ENCODE measurements around the gene CMSS1.
A peak's percentile ranks its signal among the peaks of the same experiment; 100 is the strongest.

Gene CMSS1

GRCh38 chr3:99825004-99825640 is 7.5 kb downstream of the CMSS1 start:
- H4K20me1 ChIP-seq (ENCODE audit: insufficient read depth, low read length, poor library complexity, severe bottlenecking): no peaks in the 10 kb centered on the region
- no peak overlapping the region for H2AFZ ChIP-seq (ENCODE audit: low read length)
- 0 out of 2 replicates have a peak, but pooled peaks cover 4% of the 10 kb centered on the region for H3K79me2 ChIP-seq (ENCODE audit: insufficient read depth, low read length)
- TF ChIP-seq EZH2phosphoT487 (IDR thresholded peaks at IDR 0.05; ENCODE audit: borderline replicate concordance): no peak
- TF ChIP-seq, protein P1, sequence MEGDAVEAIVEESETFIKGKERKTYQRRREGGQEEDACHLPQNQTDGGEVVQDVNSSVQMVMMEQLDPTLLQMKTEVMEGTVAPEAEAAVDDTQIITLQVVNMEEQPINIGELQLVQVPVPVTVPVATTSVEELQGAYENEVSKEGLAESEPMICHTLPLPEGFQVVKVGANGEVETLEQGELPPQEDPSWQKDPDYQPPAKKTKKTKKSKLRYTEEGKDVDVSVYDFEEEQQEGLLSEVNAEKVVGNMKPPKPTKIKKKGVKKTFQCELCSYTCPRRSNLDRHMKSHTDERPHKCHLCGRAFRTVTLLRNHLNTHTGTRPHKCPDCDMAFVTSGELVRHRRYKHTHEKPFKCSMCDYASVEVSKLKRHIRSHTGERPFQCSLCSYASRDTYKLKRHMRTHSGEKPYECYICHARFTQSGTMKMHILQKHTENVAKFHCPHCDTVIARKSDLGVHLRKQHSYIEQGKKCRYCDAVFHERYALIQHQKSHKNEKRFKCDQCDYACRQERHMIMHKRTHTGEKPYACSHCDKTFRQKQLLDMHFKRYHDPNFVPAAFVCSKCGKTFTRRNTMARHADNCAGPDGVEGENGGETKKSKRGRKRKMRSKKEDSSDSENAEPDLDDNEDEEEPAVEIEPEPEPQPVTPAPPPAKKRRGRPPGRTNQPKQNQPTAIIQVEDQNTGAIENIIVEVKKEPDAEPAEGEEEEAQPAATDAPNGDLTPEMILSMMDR (conservative IDR thresholded peaks at IDR 0.05; ENCODE audit: low read length): no peak
- H3K4me3 ChIP-seq (ENCODE audit: low read length, poor library complexity, severe bottlenecking): no peak overlapping the region
- no peaks in the 10 kb centered on the region for H3K9me2 ChIP-seq (replicated peaks; ENCODE audit: low read depth, low read length)
- H3K27me3 ChIP-seq (ENCODE audit: insufficient read depth, low read length, poor library complexity, severe bottlenecking): no peaks in the 10 kb centered on the region
- no peaks in the 10 kb centered on the region for H3K36me3 ChIP-seq (ENCODE audit: insufficient read depth, low read length)
- peak overlapping the region; percentile 19 for H3K4me2 ChIP-seq (ENCODE audit: low read depth, low read length, poor library complexity, severe bottlenecking)
- no peaks in the 10 kb centered on the region for H3F3A ChIP-seq (ENCODE audit: low read depth)
- no peaks in the 10 kb centered on the region for H3K9me3 ChIP-seq (ENCODE audit: insufficient read depth, low read depth, low read length)
- peaks cover 9% of the 10 kb centered on the region for H3K4me1 ChIP-seq (ENCODE audit: insufficient read depth, low read length, poor library complexity, severe bottlenecking)
- no peak overlapping the region for H3K9ac ChIP-seq (ENCODE audit: low read depth, low read length, poor library complexity, severe bottlenecking)

DNA sequence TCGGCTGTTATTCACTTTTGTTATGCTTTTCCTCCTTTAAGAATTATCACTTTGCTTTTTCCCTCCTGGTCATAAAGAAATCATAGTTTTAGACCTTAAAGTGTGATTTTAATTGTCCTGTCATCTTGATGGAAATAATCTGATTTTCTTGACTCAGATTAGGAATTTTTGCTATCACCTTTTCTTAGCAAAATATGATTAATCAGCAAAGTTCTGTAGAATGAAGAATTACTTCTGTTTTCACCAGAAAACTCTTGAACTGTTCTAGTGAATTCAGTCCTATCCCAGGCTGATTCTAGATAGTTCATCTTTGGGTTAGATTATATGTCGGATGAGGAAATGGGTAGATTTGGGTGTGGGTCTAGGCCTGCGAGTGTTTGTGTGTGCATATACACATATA is 12.2 kb downstream of the CMSS1 start:
- TF ChIP-seq, protein P1 (conservative IDR thresholded peaks at IDR 0.05; ENCODE audit: low read length): no peak
- no peak for TF ChIP-seq EZH2phosphoT487 (IDR thresholded peaks at IDR 0.05; ENCODE audit: borderline replicate concordance)
- Histone ChIP-seq H3K27me3 (ENCODE audit: insufficient read depth, low read length, poor library complexity, severe bottlenecking) (no peaks in the 10 kb centered on the region), H3K9me3 (ENCODE audit: insufficient read depth, low read depth, low read length) (no peaks in the 10 kb centered on the region), H3K4me2 (ENCODE audit: low read depth, low read length, poor library complexity, severe bottlenecking) (no peak overlapping the region), H3K9ac (ENCODE audit: low read depth, low read length, poor library complexity, severe bottlenecking) (no peak overlapping the region), H3K9me2 (replicated peaks; ENCODE audit: low read depth, low read length) (no peaks in the 10 kb centered on the region), H4K20me1 (ENCODE audit: insufficient read depth, low read length, poor library complexity, severe bottlenecking) (no peaks in the 10 kb centered on the region), H3K4me1 (ENCODE audit: insufficient read depth, low read length, poor library complexity, severe bottlenecking) (peaks cover 6% of the 10 kb centered on the region), H3K4me3 (ENCODE audit: low read length, poor library complexity, severe bottlenecking) (no peak overlapping the region), H3K36me3 (ENCODE audit: insufficient read depth, low read length) (no peaks in the 10 kb centered on the region), H2AFZ (ENCODE audit: low read length) (no peak overlapping the region), H3K79me2 (ENCODE audit: insufficient read depth, low read length) (0 out of 2 replicates have a peak, but pooled peaks cover 1% of the 10 kb centered on the region), H3F3A (ENCODE audit: low read depth) (no peaks in the 10 kb centered on the region)

DNA sequence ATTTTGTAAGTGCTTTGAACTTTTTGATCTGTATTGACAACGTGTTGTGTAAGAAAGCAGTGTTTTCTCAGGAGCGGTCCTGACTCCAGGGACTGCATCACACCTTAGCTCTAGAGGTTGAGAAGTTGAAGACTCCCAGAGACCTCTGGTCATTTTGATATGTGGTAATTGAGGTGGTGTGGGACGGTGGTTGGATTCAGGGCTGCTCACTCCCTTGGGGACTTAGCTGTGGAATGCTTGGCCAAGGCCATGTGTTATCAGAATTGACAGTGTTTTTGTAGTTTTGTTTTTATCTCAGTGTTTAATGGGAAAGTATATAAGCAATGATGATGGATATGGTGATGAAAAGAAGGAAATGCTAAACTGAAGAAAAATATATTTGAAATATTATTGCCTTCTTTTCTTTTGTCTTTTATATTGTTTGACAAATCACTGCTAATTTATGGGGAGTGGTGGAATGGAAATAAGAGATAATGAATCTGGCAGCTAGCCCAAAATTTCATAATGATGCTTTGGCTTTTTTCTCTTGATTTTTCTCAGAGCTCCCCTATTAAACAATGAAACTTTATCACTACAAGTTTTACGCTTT is 16.0 kb downstream of the CMSS1 start:
- H3F3A ChIP-seq (ENCODE audit: low read depth): no peaks in the 10 kb centered on the region
- no peak for TF ChIP-seq EZH2phosphoT487 (IDR thresholded peaks at IDR 0.05; ENCODE audit: borderline replicate concordance)
- TF ChIP-seq, protein P1 (conservative IDR thresholded peaks at IDR 0.05; ENCODE audit: low read length): no peak
- no peak overlapping the region for H3K9ac ChIP-seq (ENCODE audit: low read depth, low read length, poor library complexity, severe bottlenecking)
- no peaks in the 10 kb centered on the region; the same call in 1 of the 2 replicates for H3K79me2 ChIP-seq (ENCODE audit: insufficient read depth, low read length)
- H3K4me2 ChIP-seq (ENCODE audit: low read depth, low read length, poor library complexity, severe bottlenecking): no peak overlapping the region
- H3K27me3 ChIP-seq (ENCODE audit: insufficient read depth, low read length, poor library complexity, severe bottlenecking): no peaks in the 10 kb centered on the region
- H2AFZ ChIP-seq (ENCODE audit: low read length): no peak overlapping the region
- no peaks in the 10 kb centered on the region for H3K36me3 ChIP-seq (ENCODE audit: insufficient read depth, low read length)
- H4K20me1 ChIP-seq (ENCODE audit: insufficient read depth, low read length, poor library complexity, severe bottlenecking): no peaks in the 10 kb centered on the region
- H3K9me2 ChIP-seq (replicated peaks; ENCODE audit: low read depth, low read length): no peaks in the 10 kb centered on the region
- H3K4me1 ChIP-seq (ENCODE audit: insufficient read depth, low read length, poor library complexity, severe bottlenecking): no peaks in the 10 kb centered on the region
- no peaks in the 10 kb centered on the region for H3K9me3 ChIP-seq (ENCODE audit: insufficient read depth, low read depth, low read length)
- H3K4me3 ChIP-seq (ENCODE audit: low read length, poor library complexity, severe bottlenecking): no peak overlapping the region

Measured in Loucy (cell line).